ENCODE measurements around the gene APOBEC3H. TPM values are rescaled to one million over a fixed set of nuclear protein-coding genes. Genes with fewer than 3 reads are reported as not detected.

The APOBEC3H gene
- total RNA-seq, 1 experiment from 2014 or later: 1.8 TPM

GRCh38 chr22:39092111-39092862, 4.8 kb upstream of the APOBEC3H start (continued):
- TF ChIP-seq ZNF274 (IDR thresholded peaks at IDR 0.05; ENCODE audit: low read depth, low read length) (no peak), TCF7L2 (IDR thresholded peaks at IDR 0.05; ENCODE audit: borderline replicate concordance, extremely low read depth, insufficient read depth, insufficient read length) (no peak), EZH2 (IDR thresholded peaks at IDR 0.05) (no peak), ATF3 (IDR thresholded peaks at IDR 0.05) (no peak), POLR2A (IDR thresholded peaks at IDR 0.05; ENCODE audit: borderline replicate concordance, extremely low read depth, insufficient read depth, insufficient read length) (no peak)

- no TSS peak for BruUV-seq (replicated peaks)
- H3K4me2 ChIP-seq (ENCODE audit: low read length): no peak overlapping the region
- intact Hi-C loops (cut with micrococcal nuclease): no loop called here
Measured at GRCh38 chr22:39094717-39095389, 2.2 kb upstream of the APOBEC3H start.

More at GRCh38 chr22:39094717-39095389, 2.2 kb upstream of the APOBEC3H start:
- no peaks in the 10 kb centered on the region for H3K27me3 ChIP-seq (ENCODE audit: insufficient read depth, low read length)
- ChIA-PET POLR2A (no interaction called here), CTCF (no interaction called here), RAD21 (ENCODE audit: low non-redundant PET in 1 of 2, low total read pairs in 2 of 2, uncharacterized antibody in 2 of 2, unreplicated experiment in 2 of 2) (no interaction called here)
- no peaks in the 10 kb centered on the region for H3K36me3 ChIP-seq (ENCODE audit: control insufficient read depth in 1 of 2, insufficient read depth in 2 of 2, low read length in 2 of 2)
- no peak overlapping the region for H3K27ac ChIP-seq (ENCODE audit: low read depth, low read length)
- DNase-seq (ENCODE audit: low read depth, low spot score): no peak
- H3K4me3 ChIP-seq (replicated peaks in 1 of 2; ENCODE audit: low read depth in 1 of 2, low read length in 2 of 2): no peak overlapping the region
- TF ChIP-seq ZNF274 (IDR thresholded peaks at IDR 0.05; ENCODE audit: low read depth, low read length) (no peak), ELF1 (IDR thresholded peaks at IDR 0.05; ENCODE audit: borderline replicate concordance, low read depth) (no peak), RAD21 (IDR thresholded peaks at IDR 0.05; ENCODE audit: low read depth) (no peak), EZH2 (IDR thresholded peaks at IDR 0.05) (no peak)
- ATAC-seq: no peak
- H3K9ac ChIP-seq (ENCODE audit: low read length): no peak overlapping the region
- H3K9me3 ChIP-seq (ENCODE audit: control insufficient read depth in 1 of 2, insufficient read depth in 1 of 2, low read depth in 1 of 2, low read length in 2 of 2): no peaks in the 10 kb centered on the region
- peaks cover 21 to 24% of the 10 kb centered on the region in 2 experiments for H3K4me1 ChIP-seq (ENCODE audit: control insufficient read depth in 1 of 2, insufficient read depth in 2 of 2, low read length in 2 of 2)
- no peaks in the 10 kb centered on the region for H3K9me2 ChIP-seq (ENCODE audit: insufficient read depth)
- H2AFZ ChIP-seq (ENCODE audit: low read depth, low read length, poor library complexity, severe bottlenecking): no peak overlapping the region
- no peaks in the 10 kb centered on the region for H3K79me2 ChIP-seq (ENCODE audit: insufficient read depth, low read length)
- no peaks in the 10 kb centered on the region for H4K20me1 ChIP-seq (ENCODE audit: insufficient read depth)

Measured in HCT116 (cell line).